ENCODE measurements around the gene HOXA6.

DNA sequence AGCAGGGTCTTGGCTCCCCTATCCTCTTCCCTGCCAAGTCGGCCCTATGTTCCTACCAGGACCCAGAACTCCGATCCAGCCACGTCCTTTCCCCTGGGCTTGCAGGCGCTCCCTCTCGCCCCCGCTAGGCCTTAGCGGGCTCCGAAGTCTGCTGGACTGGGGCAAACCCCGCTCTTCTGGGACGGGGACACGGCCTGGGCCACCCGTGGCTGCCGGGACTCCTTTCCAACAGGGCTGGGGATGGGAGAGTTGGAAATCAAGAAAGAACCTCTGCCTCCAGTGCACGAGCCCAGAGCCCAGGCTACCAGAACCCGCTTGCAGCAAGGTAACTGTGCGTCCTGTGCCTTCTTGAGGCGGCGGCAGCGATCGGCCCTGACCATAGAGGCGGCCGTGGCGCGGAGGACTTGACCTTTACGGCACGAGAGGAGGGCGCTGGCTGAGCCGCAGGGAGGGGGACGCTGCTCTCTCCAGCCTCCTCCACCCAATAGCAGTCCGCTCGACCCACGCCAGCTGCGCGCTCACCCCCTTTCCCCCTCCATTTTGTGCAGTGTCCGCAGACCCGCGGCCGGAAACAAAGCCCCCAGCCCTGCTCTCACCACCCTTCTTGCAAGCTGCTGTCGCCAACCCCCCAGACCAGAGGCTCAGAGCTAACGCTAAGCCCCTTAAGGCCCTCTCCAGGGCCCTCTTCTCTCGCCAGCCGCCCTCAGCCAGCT lies 44.4 kb upstream of the HOXA6 start:
- TF ChIP-seq, protein P1, sequence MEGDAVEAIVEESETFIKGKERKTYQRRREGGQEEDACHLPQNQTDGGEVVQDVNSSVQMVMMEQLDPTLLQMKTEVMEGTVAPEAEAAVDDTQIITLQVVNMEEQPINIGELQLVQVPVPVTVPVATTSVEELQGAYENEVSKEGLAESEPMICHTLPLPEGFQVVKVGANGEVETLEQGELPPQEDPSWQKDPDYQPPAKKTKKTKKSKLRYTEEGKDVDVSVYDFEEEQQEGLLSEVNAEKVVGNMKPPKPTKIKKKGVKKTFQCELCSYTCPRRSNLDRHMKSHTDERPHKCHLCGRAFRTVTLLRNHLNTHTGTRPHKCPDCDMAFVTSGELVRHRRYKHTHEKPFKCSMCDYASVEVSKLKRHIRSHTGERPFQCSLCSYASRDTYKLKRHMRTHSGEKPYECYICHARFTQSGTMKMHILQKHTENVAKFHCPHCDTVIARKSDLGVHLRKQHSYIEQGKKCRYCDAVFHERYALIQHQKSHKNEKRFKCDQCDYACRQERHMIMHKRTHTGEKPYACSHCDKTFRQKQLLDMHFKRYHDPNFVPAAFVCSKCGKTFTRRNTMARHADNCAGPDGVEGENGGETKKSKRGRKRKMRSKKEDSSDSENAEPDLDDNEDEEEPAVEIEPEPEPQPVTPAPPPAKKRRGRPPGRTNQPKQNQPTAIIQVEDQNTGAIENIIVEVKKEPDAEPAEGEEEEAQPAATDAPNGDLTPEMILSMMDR (IDR thresholded peaks at IDR 0.05) = no peak
- no peak for TF ChIP-seq POLR2A (IDR thresholded peaks at IDR 0.05)
